ENCODE data around the gene RASSF1. TPM values are rescaled to one million over a fixed set of nuclear protein-coding genes. Genes with fewer than 3 reads are reported as not detected.
A peak's percentile ranks its signal among the peaks of the same experiment; 100 is the strongest.

Gene RASSF1
- total and polyA plus RNA-seq, 2 donors (not counting 3 experiments of a cell fraction or from before 2014, with no cell fraction given), result 31.9 to 59.7 TPM

GRCh38 chr3:50347187-50347813 lies 6.7 kb upstream of the RASSF1 start:
- Histone ChIP-seq H3K4me1 (ENCODE audit: control insufficient read depth, extremely low read depth, insufficient read depth, low read length) (peaks cover 21% of the 10 kb centered on the region), H2AFZ (ENCODE audit: low read depth, low read length) (no peak overlapping the region), H3K79me2 (ENCODE audit: control insufficient read depth, insufficient read depth, low read length) (no peaks in the 10 kb centered on the region), H3K9me3 (replicated peaks; ENCODE audit: control insufficient read depth, insufficient read depth, low read length) (no peaks in the 10 kb centered on the region), H3K4me2 (ENCODE audit: insufficient read depth, low read length) (no peak overlapping the region), H3K9ac (replicated peaks; ENCODE audit: extremely low read depth, insufficient read depth, low read length) (no peak overlapping the region), H3K36me3 (ENCODE audit: control insufficient read depth in 2 of 2, extremely low read depth in 1 of 2, insufficient read depth in 2 of 2, low read length in 2 of 2) (peaks cover 0 to 4% of the 10 kb centered on the region in 2 experiments), H3K4me3 (replicated peaks in 1 of 3; ENCODE audit: insufficient read depth in 1 of 3, low read depth in 1 of 3, low read length in 3 of 3) (no peak overlapping the region), H3K9me1 (replicated peaks; ENCODE audit: control insufficient read depth, extremely low read depth, insufficient read depth, low read length) (no peaks in the 10 kb centered on the region), H4K20me1 (replicated peaks; ENCODE audit: control insufficient read depth, extremely low read depth, insufficient read depth, low read length) (no peaks in the 10 kb centered on the region), H3K27me3 (ENCODE audit: control insufficient read depth in 2 of 2, insufficient read depth in 2 of 2, low read length in 2 of 2) (no peaks in the 10 kb centered on the region), H3K27ac (ENCODE audit: insufficient read depth, low read depth, low read length) (no peak overlapping the region)
- CTCF ChIA-PET, result interaction anchor here (0.6 to 7.7 kb wide), 15 partner anchors 10 to 265 kb away, joined by 3 to 165 read pairs (median 4); partner anchors contain the start of genes C3orf18 and CISH
- TF ChIP-seq MYC (IDR thresholded peaks at IDR 0.05; ENCODE audit: low read depth, low read length) (no peak), POLR2A (IDR thresholded peaks at IDR 0.05; ENCODE audit: low read depth, low read length) (no peak), EZH2 (IDR thresholded peaks at IDR 0.05; ENCODE audit: borderline replicate concordance, low read depth, low read length, severe bottlenecking) (no peak), JUN (IDR thresholded peaks at IDR 0.05; ENCODE audit: borderline replicate concordance, insufficient read depth, insufficient read length, low read depth) (peak; percentile 38), FOS (IDR thresholded peaks at IDR 0.05; ENCODE audit: borderline replicate concordance, insufficient read depth, low read length) (peak; percentile 60), POLR2AphosphoS5 (IDR thresholded peaks at IDR 0.05; ENCODE audit: insufficient read depth, low read depth, low read length) (no peak), GATA2 (IDR thresholded peaks at IDR 0.05; ENCODE audit: insufficient read depth, insufficient read length, low read depth, low read length) (no peak), CTCF (IDR thresholded peaks at IDR 0.05; ENCODE audit: extremely low read depth in 1 of 2, insufficient read depth in 1 of 2, low read depth in 1 of 2, low read length in 2 of 2) (peak; percentile 63 to 64)
- TF ChIP-seq, protein P1, sequence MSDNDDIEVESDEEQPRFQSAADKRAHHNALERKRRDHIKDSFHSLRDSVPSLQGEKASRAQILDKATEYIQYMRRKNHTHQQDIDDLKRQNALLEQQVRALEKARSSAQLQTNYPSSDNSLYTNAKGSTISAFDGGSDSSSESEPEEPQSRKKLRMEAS (IDR thresholded peaks at IDR 0.05; ENCODE audit: insufficient read depth, insufficient read length), result no peak
- peak; percentile 86 for FAIRE-seq
- dilution Hi-C loops (cut with MboI; ENCODE audit: extremely low pct_ligation_motif_present, low sequenced_read_pairs) (no loop called here), intact Hi-C loops (cut with micrococcal nuclease) (loop anchor here (1.0 to 5.0 kb wide), 5 partner anchors 41 to 265 kb away; no protein-coding TSS in a partner anchor)
- POLR2A ChIA-PET, result interaction anchor here (1.0 kb wide), 1 partner anchor 195 kb away, joined by 3 read pairs; no protein-coding TSS in a partner anchor
- no TSS peak for BruUV-seq (replicated peaks)
- peak; percentile 84 for DNase-seq (ENCODE audit: low read depth, low spot score)

Measured in endothelial cell of umbilical vein (primary cell).